NCI-H1105 (cell line): Measurements from ENCODE around the gene CDK16.
A peak's percentile ranks its signal among the peaks of the same experiment; 100 is the strongest.

Experiments used
- DNase-seq: peaks from one replicate; lab custom pipeline; 2025; lab: John Stamatoyannopoulos, UW

Gene CDK16

DNA sequence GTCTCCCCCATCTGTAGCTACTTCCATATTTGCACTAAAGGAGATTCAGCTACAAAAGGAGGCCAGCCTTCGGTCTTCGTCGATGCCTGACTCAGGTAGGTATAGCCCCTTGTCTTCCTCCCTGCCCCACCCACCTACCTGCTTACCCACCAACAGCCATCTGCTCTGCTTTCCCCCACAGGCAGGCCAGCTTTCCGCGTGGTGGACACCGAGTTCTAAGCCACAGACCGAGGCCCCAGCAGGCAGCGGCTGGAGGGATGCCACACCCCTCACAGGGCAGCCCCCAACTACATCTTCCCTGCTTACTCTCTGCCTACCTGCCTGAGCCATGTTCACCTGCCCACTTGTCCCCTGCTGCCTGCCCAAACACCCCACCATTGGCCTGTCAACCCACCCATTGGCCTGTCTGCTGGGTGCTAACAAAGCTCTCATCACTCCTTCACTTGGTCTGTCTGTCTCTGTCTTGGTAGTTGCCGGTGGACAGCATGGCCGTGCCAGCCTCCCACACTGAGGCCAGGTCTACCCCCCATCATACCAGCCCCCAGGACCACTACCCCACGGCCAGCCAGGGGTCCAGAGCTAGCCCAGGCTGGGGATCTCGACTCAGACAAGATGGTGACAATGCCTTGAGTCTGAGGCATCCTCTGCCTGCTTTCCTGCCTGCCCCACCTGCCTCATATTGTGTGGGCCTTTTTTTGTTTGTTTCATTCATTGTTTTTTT is 10.2 kb downstream of the CDK16 start:
- no peak for DNase-seq

- DNase-seq, result no peak
Observed at GRCh38 chrX:47229427-47229826, 10.9 kb downstream of the CDK16 start.

- DNase-seq, result no peak
Observed at GRCh38 chrX:47230136-47230868, 11.8 kb downstream of the CDK16 start.

GRCh38 chrX:47231167-47231566 is 12.7 kb downstream of the CDK16 start:
- DNase-seq, result no peak

DNA sequence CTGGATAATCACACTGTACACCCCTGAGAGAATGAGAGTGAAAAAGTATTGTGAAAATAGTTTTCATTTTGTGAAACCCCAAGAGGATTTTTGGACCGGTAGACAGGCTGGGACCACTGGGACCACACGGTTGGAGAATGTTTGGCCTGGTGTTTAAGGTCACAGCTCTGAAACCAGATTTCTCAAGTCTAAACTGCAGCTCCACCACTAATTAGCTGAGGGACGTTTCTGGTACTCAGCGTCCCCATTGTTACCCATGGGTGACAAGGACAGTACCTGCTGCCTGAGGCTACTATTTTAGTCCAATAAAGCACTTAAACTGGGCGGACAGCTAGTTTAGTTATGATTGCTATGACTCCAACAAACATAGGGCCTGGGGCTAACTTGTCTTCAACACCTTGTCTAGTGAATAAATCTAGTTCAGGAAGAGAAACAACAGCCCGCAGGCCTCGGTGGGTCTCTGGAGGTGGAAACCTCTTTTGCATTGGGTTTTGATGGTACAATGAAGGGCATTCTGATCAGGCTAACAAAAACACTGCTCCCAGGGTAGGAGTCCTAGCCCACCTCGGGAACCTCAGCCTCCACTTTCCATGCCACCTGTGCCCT is 13.8 kb downstream of the CDK16 start:
- no peak for DNase-seq

DNA sequence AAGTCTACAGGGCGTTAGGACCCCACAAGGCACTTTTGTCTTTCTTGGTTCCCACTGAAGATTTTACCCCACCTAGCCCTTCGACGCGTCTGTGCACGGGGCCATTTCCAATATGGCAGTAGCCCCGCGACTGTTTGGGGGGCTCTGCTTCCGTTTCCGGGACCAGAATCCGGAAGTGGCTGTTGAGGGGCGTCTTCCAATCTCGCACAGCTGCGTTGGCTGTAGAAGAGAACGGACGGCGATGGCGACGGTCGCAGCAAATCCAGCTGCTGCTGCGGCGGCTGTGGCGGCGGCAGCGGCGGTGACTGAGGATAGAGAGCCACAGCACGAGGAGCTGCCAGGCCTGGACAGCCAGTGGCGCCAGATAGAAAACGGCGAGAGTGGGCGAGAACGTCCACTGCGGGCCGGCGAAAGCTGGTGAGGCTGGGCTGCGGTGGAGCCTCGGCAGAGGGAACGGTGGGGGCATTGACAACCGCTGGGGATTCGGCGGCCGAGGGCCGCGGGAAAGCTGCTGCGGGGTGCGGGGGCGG is 14.4 kb downstream of the CDK16 start, which contains the start of gene USP11:
Gene USP11, plus strand, starts transcription at position 207 of the 530 bp plus-strand sequence. Its CDS starts 35 bp downstream, at position 242.
- peak; percentile 58 for DNase-seq

GRCh38 chrX:47233333-47234113 is 15.0 kb downstream of the CDK16 start:
- peak; percentile 88 for DNase-seq

DNA sequence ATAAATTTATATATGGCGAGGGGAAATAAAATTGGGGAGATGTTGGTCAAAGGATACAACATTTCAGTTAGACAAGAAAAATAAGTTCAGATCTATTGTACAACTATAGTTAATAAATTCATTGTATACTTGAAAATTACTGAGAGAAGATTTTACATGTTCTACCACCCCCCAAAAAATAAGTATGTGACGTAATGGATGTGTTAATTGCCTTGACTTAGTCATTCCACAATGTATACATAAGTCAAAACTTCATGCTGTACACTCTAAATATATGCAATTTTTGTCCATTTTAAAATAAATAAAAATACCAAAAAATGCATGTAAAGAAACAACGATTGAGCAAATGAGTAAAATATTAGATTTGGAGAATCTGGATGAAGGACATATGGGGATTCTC is 16.1 kb downstream of the CDK16 start:
- DNase-seq, result no peak

GRCh38 chrX:47235691-47236103 is 17.2 kb downstream of the CDK16 start:
- no peak for DNase-seq

DNA sequence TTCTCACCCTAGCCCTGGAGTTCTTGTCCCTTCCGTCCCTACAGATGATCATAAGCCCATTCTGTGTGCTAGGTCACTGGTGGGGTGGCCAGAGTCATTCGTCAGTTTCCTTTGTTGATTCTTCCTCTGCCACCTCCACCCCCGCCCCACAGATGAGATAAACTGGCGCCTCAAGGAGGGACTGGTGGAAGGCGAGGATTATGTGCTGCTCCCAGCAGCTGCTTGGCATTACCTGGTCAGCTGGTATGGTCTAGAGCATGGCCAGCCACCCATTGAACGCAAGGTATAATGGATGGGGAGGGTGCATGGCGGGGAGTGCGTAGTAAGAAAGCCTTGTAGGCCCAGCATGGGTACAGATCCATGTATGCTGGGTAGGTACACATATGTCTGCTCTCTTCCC is 20.7 kb downstream of the CDK16 start:
- DNase-seq, result no peak

- DNase-seq, result no peak
Observed at GRCh38 chrX:47239898-47240545, 21.5 kb downstream of the CDK16 start.

DNA sequence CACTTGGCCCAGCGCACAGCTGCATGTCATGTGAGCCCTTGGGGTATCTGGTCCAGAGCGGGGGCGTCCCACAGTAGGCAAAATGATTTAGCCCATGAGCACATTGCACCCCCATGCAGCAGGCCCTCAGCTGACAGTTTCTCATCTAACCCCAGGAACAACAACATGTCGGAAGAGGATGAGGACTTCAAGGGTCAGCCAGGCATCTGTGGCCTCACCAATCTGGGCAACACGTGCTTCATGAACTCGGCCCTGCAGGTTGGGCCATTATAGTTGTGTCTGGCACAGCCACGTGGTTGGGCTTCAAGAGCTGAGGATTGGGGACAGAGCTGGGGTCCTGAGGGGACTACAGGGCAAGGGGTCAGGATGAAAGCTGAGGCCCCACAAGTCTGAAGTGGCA is 22.1 kb downstream of the CDK16 start:
- DNase-seq, result no peak

DNA sequence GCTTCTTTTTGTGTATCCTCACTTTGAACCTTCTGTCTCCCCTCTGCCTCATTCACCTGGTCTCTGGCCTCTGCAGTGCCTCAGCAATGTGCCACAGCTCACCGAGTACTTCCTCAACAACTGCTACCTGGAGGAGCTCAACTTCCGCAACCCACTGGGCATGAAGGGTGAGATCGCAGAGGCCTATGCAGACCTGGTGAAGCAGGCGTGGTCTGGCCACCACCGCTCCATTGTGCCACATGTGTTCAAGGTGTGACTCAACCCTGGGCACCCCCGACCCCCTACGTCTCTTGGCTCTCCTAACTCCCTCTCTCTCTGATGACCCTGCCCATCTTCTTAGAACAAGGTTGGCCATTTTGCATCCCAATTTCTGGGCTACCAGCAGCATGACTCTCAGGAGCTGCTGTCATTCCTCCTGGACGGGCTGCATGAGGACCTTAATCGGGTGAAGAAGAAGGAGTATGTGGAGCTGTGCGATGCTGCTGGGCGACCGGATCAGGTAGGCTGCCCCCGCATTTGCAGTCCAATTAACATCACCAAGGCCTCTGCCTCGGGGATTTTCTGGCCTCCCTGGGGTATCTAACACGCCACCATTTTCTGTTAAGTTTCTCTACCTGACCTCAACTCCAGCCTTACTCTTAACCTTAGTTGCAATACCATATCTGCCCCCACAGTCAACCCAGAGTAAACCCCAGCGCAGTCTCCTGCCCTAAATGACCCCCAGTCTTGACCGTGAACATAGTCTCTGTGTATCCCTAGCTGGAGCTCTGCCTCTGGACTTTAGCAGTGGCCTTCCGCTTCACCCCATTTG is 22.9 kb downstream of the CDK16 start:
- no peak for DNase-seq

GRCh38 chrX:47242321-47242720 is 23.8 kb downstream of the CDK16 start:
- no peak for DNase-seq

DNA sequence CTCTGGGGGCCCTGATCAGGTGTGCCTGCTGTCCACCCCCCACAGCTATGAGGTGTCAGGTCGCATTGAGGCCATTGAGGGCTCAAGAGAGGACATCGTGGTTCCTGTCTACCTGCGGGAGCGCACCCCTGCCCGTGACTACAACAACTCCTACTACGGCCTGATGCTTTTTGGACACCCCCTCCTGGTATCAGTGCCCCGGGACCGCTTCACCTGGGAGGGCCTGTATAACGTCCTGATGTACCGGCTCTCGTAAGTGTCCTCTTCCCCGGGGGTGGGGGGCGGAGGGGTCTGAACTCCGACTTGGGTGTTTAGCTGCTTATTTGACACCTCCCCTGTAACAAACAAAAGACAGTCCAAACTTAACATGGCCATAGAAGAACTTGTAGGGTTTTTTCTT is 24.9 kb downstream of the CDK16 start:
- no peak for DNase-seq

DNA sequence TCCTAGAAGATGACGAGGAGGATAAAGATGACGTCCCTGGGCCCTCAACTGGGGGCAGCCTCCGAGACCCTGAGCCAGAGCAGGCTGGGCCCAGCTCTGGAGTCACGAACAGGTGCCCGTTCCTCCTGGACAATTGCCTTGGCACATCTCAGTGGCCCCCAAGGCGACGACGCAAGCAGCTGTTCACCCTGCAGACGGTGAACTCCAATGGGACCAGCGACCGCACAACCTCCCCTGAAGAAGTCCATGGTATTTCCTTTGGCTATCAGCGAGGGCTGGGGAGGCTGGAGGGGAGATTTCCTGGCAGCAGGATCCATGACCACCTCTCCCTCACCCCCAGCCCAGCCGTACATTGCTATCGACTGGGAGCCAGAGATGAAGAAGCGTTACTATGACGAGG is 26.2 kb downstream of the CDK16 start:
- DNase-seq, result no peak

GRCh38 chrX:47245156-47245555 is 26.7 kb downstream of the CDK16 start:
- DNase-seq, result no peak

DNA sequence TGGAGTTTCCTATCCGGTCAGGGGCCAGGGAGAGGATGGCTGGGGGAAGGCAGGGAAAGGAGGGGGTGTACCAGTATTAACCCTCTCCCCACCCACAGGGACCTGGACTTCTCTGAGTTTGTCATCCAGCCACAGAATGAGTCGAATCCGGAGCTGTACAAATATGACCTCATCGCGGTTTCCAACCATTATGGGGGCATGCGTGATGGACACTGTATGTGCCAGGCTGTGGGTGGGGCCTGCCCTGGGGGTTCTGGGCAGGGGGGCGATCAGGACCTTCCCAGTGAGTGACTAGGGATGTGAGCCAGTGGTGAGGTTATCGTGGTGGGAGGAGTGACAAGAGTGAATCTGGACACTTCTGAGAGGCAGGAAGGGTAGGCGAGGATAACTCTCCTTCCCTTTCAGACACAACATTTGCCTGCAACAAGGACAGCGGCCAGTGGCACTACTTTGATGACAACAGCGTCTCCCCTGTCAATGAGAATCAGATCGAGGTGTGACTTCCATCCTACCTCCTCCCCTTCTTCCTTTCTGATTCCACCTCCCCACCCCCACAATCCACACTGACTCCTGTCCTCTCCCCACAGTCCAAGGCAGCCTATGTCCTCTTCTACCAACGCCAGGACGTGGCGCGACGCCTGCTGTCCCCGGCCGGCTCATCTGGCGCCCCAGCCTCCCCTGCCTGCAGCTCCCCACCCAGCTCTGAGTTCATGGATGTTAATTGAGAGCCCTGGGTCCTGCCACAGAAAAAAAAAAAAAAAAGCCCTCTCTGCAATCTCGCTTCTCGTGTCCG is 28.9 kb downstream of the CDK16 start:
- DNase-seq, result no peak

DNA sequence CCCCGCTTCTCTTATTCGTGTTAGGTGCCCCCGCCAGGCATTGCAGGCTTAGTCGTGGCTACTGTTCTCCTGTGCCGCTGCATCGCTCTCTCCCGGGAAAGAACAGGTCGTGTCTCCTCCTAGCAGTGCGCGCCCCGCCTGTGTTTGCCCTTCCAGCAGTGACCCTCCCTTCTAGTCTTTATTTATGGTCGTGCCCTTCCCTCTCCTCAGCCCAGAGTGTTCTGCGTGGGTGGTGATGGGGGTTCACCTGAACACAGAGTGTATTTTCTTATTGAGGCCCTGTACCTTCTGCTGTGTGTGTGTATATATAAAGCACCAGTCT is 29.5 kb downstream of the CDK16 start:
- no peak for DNase-seq

DNA sequence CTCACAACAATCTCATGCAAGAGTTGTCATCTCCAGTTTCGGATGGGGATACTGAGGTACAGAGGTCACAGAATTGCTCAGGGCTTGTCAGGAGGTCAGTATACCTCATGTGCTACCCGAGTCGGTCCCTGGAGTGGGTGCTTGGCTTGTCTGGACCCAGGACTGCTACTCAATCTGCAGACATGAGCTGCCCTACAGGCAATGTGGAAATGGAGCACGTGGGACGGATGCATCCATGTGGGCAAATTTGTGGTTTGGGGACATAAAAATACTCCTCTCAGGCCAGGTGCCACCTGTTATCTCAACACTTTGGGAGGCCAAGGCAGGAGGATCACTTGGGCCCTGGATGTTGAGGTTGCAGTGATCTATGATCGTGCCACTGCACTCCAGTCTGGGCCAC is 30.1 kb downstream of the CDK16 start:
- no peak for DNase-seq
